Tibial nerve (tissue), 4 donors: ENCODE measurements around the gene LMX1A. TPM values are rescaled to one million over a fixed set of nuclear protein-coding genes. Genes with fewer than 3 reads are reported as not detected.

Experiments used
- DNase-seq, 2 donors: peaks; one replicate each; pipeline ENCODE4 v3.0.0-alpha.2; 2019; ENCODE audit warnings: low spot score in 2 of 2
- H3K27ac ChIP-seq, 4 donors: fragments of 200-600 bp; sonication (generic) in 3 of 4; one replicate each; pipeline ENCODE4 v1.5.1; 2017 to 2019; ENCODE audit warnings: mild to moderate bottlenecking in 1 of 4
- H3K27me3 ChIP-seq, 2 donors: fragments of 200-600 bp; sonication (generic) in 1 of 2; one replicate each; pipeline versions ENCODE4 v1.5.1 to v1.6.0; 2017 to 2019
- H3K36me3 ChIP-seq, 3 donors: fragments of 200-600 bp; sonication (generic); one replicate each; pipeline ENCODE4 v1.5.1; 2018 to 2019
- H3K4me1 ChIP-seq, 4 donors: fragments of 200-600 bp; sonication (generic) in 3 of 4; one replicate each; pipeline ENCODE4 v1.5.1; 2017 to 2019
- H3K4me3 ChIP-seq, 4 donors: fragments of 200-600 bp; sonication (generic) in 3 of 4; one replicate each; pipeline ENCODE4 v1.5.1; 2017 to 2019; ENCODE audit warnings: mild to moderate bottlenecking in 1 of 4, moderate library complexity in 1 of 4
- H3K9me3 ChIP-seq, 4 donors: fragments of 200-600 bp; sonication (generic) in 3 of 4; one replicate each; pipeline ENCODE4 v1.5.1; 2017 to 2019
- EP300 ChIP-seq, 2 donors: sonication (generic); formaldehyde crosslinking; IDR thresholded peaks; one replicate each; pipeline ENCODE4 v1.6.1; 2017; ENCODE audit warnings: antibody characterized with exemption in 2 of 2, mild to moderate bottlenecking in 1 of 2
- POLR2A ChIP-seq, 2 donors: fragments of 450-650 bp; IDR thresholded peaks; one replicate each; pipeline ENCODE4 v1.6.1; 2017; ENCODE audit warnings: antibody characterized with exemption in 2 of 2, mild to moderate bottlenecking in 2 of 2, moderate library complexity in 2 of 2
- WGBS, 2 donors: methylation state at CpG; one replicate each; pipeline ENCODE4 v1.1.5; 2018; 5-methylcytosine and 5-hydroxymethylcytosine counted together
- total RNA-seq, 4 donors: library from RNA; depleted of rRNA; stranded (reverse); fragments of >200 nt; gene quantifications; one replicate each; pipeline ENCODE4 v1.1.0, GENCODE V29; 2016
- TF ChIP-seq, protein P1 (sequence below), 5 experiments: fragments of 200-600 bp in 3 of 5; fragments of 450-650 bp in 2 of 5; sonication (generic) in 3 of 5; IDR thresholded peaks; one replicate each; pipeline ENCODE4 v1.5.1; 2016 to 2019; ENCODE audit warnings: antibody characterized with exemption in 5 of 5, mild to moderate bottlenecking in 3 of 5, moderate library complexity in 2 of 5

The LMX1A gene
- total RNA-seq, 4 donors from 2014 or later: 0.84 TPM; not detected in 3

GRCh38 chr1:165225062-165225461 is 131.5 kb downstream of the LMX1A start:
- DNase-seq: no peak
- WGBS, 2 donors: 83 to 85% methylated on average over 3 of the region's 3 CpGs
- H3K9me3 ChIP-seq: no peaks in the 10 kb centered on the region
- no peaks in the 10 kb centered on the region for H3K36me3 ChIP-seq
- H3K27me3 ChIP-seq: no peaks in the 10 kb centered on the region
- H3K4me3 ChIP-seq: no peak overlapping the region
- H3K27ac ChIP-seq: no peak overlapping the region
- TF ChIP-seq POLR2A (IDR thresholded peaks at IDR 0.05) (no peak), EP300 (IDR thresholded peaks at IDR 0.05) (no peak)
- TF ChIP-seq, protein P1, sequence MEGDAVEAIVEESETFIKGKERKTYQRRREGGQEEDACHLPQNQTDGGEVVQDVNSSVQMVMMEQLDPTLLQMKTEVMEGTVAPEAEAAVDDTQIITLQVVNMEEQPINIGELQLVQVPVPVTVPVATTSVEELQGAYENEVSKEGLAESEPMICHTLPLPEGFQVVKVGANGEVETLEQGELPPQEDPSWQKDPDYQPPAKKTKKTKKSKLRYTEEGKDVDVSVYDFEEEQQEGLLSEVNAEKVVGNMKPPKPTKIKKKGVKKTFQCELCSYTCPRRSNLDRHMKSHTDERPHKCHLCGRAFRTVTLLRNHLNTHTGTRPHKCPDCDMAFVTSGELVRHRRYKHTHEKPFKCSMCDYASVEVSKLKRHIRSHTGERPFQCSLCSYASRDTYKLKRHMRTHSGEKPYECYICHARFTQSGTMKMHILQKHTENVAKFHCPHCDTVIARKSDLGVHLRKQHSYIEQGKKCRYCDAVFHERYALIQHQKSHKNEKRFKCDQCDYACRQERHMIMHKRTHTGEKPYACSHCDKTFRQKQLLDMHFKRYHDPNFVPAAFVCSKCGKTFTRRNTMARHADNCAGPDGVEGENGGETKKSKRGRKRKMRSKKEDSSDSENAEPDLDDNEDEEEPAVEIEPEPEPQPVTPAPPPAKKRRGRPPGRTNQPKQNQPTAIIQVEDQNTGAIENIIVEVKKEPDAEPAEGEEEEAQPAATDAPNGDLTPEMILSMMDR (IDR thresholded peaks at IDR 0.05): no peak
- no peaks in the 10 kb centered on the region for H3K4me1 ChIP-seq

DNA sequence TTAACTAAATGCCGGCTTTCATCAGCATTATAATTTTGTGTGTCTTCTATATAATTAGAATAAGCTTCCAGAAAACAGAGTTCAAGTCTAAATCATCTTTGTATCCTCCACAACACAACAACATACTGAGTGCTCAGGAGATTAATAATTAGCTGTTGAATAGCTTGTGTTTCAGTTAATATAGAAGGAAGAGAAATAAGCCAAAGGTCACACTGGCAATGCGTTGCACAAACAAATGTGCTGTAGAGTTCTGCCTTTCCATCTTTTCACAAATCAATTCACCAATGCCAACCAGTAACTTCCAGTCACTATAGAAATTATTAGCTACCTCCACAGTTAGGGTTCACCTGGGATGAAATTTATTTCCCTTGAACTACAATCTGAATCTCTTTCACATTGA is 132.0 kb downstream of the LMX1A start:
- H3K9me3 ChIP-seq: no peaks in the 10 kb centered on the region
- no peaks in the 10 kb centered on the region for H3K36me3 ChIP-seq
- H3K4me1 ChIP-seq: no peaks in the 10 kb centered on the region
- H3K27ac ChIP-seq: no peak overlapping the region
- no peak for DNase-seq
- H3K27me3 ChIP-seq: no peaks in the 10 kb centered on the region
- no peak overlapping the region for H3K4me3 ChIP-seq
- TF ChIP-seq POLR2A (IDR thresholded peaks at IDR 0.05) (no peak), EP300 (IDR thresholded peaks at IDR 0.05) (no peak)
- TF ChIP-seq, protein P1 (IDR thresholded peaks at IDR 0.05): no peak
- 88 to 92% methylated on average over 2 of the region's 2 CpGs for WGBS, 2 donors

DNA sequence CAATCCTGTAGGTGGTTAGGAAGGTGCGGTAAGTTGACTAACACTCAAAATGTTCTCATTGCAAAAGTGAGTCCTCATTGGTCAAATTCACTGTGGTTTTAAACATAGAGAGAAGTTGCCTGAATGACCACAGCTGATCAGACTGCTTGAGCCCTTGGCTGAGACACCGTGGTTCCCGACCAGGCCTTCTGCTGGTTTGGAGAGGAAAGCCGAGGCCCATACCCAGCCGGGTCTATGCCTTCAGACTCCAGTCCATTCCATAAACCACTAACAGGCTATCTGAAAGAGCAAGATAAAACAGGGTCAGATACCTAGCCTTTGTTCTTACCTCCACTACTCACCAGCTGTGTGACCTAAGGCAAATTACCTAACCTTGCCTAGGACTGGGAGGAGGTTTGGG is 133.9 kb downstream of the LMX1A start:
- Histone ChIP-seq H3K27me3 (no peaks in the 10 kb centered on the region), H3K36me3 (no peaks in the 10 kb centered on the region), H3K4me1 (no peaks in the 10 kb centered on the region), H3K9me3 (no peaks in the 10 kb centered on the region), H3K4me3 (no peak overlapping the region), H3K27ac (no peak overlapping the region)
- DNase-seq: no peak
- TF ChIP-seq POLR2A (IDR thresholded peaks at IDR 0.05) (no peak), EP300 (IDR thresholded peaks at IDR 0.05) (no peak)
- TF ChIP-seq, protein P1 (IDR thresholded peaks at IDR 0.05): no peak
- WGBS, 2 donors: 77 to 84% methylated on average over 5 of the region's 5 CpGs

- no peak for DNase-seq
- TF ChIP-seq, protein P1 (IDR thresholded peaks at IDR 0.05): no peak
- TF ChIP-seq EP300 (IDR thresholded peaks at IDR 0.05): no peak
- TF ChIP-seq POLR2A (IDR thresholded peaks at IDR 0.05): no peak
- WGBS, 2 donors: 30 to 42% methylated on average over 6 of the region's 6 CpGs
- H3K27me3 ChIP-seq: no peaks in the 10 kb centered on the region
- no peaks in the 10 kb centered on the region for H3K36me3 ChIP-seq
- H3K4me3 ChIP-seq: no peak overlapping the region
- no peaks in the 10 kb centered on the region for H3K4me1 ChIP-seq
- H3K27ac ChIP-seq: no peak overlapping the region
- no peaks in the 10 kb centered on the region for H3K9me3 ChIP-seq
These were observed 137.8 kb downstream of the LMX1A start for GRCh38 chr1:165218731-165219130.

GRCh38 chr1:165217958-165218357 is 138.6 kb downstream of the LMX1A start:
- no peak overlapping the region for H3K27ac ChIP-seq
- no peaks in the 10 kb centered on the region for H3K27me3 ChIP-seq
- H3K36me3 ChIP-seq: no peaks in the 10 kb centered on the region
- TF ChIP-seq, protein P1 (IDR thresholded peaks at IDR 0.05): no peak
- TF ChIP-seq POLR2A (IDR thresholded peaks at IDR 0.05): no peak
- no peak for TF ChIP-seq EP300 (IDR thresholded peaks at IDR 0.05)
- 22 to 28% methylated on average over 1 of the region's 1 CpG for WGBS, 2 donors
- H3K4me3 ChIP-seq: no peak overlapping the region
- DNase-seq: no peak
- H3K4me1 ChIP-seq: no peaks in the 10 kb centered on the region
- no peaks in the 10 kb centered on the region for H3K9me3 ChIP-seq
